Activated CD8-positive, alpha-beta T cell treated with anti-CD3 and anti-CD28 coated beads, Interleukin-2, amount 10 ng/mL, durations not matched to agents 7 days and 5 days (primary cell): Measurements from ENCODE around the gene CHCHD6. TPM values are rescaled to one million over a fixed set of nuclear protein-coding genes. Genes with fewer than 3 reads are reported as not detected.

Experiments used
- ATAC-seq: fragments of 150-1000 bp; cut with Tn5 transposase; one replicate; pipeline ENCODE4 v1.10.0; 2021; ENCODE audit warnings: moderate library complexity
- CTCF ChIA-PET: fragments of 350-600 bp; sonication (Branson Sonifier 250); formaldehyde crosslinking; loops from one replicate; lab custom pipeline; 2021; ENCODE audit warnings: antibody characterized with exemption; lab: Charles Lee
- POLR2A ChIA-PET: fragments of 350-600 bp; sonication (Branson Sonifier 250); formaldehyde crosslinking; loops from one replicate; lab custom pipeline; 2021; ENCODE audit warnings: antibody characterized with exemption; lab: Charles Lee
- DNase-seq: peaks from one replicate; pipeline ENCODE4 v3.0.0-alpha.2; 2020
- H3K27ac Mint-ChIP-seq: one replicate; pipeline ENCODE4 v1.8.0; 2021; ENCODE audit warnings: mild to moderate bottlenecking, mixed read lengths
- H3K27me3 Mint-ChIP-seq: one replicate; pipeline ENCODE4 v1.8.0; 2021; ENCODE audit warnings: low read depth, mixed read lengths
- H3K36me3 Mint-ChIP-seq: one replicate; pipeline ENCODE4 v1.8.0; 2021; ENCODE audit warnings: low read depth, mixed read lengths
- H3K4me1 Mint-ChIP-seq: one replicate; pipeline ENCODE4 v1.8.0; 2021; ENCODE audit warnings: low read depth, mixed read lengths
- H3K4me3 Mint-ChIP-seq: one replicate; pipeline ENCODE4 v1.8.0; 2021; ENCODE audit warnings: mild to moderate bottlenecking, mixed read lengths
- H3K9me3 Mint-ChIP-seq: one replicate; pipeline ENCODE4 v1.8.0; 2022; ENCODE audit warnings: mixed read lengths; ENCODE audit not compliant: insufficient read depth
- total RNA-seq, 2 experiments: library from RNA; stranded (reverse); gene quantifications; one replicate each; pipeline ENCODE4 v1.2.3, GENCODE V29; 2021

The CHCHD6 gene
- total RNA-seq, 2 experiments from 2014 or later: 5.1 to 6.2 TPM

- ChIA-PET CTCF (no interaction called here), POLR2A (no interaction called here)
- H3K9me3 Mint-ChIP-seq: no peaks in the 10 kb centered on the region
- peaks cover 2% of the 10 kb centered on the region for H3K36me3 Mint-ChIP-seq
- DNase-seq (no peak), ATAC-seq (no peak)
- no peak overlapping the region for H3K4me3 Mint-ChIP-seq
- no peak overlapping the region for H3K27ac Mint-ChIP-seq
- H3K27me3 Mint-ChIP-seq: no peaks in the 10 kb centered on the region
- no peaks in the 10 kb centered on the region for H3K4me1 Mint-ChIP-seq
These were observed 162.2 kb downstream of the CHCHD6 start for GRCh38 chr3:126866175-126866759.

GRCh38 chr3:126867190-126867862 is 163.3 kb downstream of the CHCHD6 start:
- DNase-seq: no peak
- POLR2A ChIA-PET: no interaction called here
- Mint-ChIP-seq H3K4me1 (no peaks in the 10 kb centered on the region), H3K4me3 (no peak overlapping the region), H3K27me3 (no peaks in the 10 kb centered on the region), H3K9me3 (no peaks in the 10 kb centered on the region), H3K36me3 (peaks cover 2% of the 10 kb centered on the region), H3K27ac (no peak overlapping the region)
- no peak for ATAC-seq
- CTCF ChIA-PET: no interaction called here

GRCh38 chr3:126867863-126868200 is 163.8 kb downstream of the CHCHD6 start:
- Mint-ChIP-seq H3K9me3 (no peaks in the 10 kb centered on the region), H3K36me3 (peaks cover 2% of the 10 kb centered on the region), H3K4me1 (no peaks in the 10 kb centered on the region), H3K27ac (no peak overlapping the region), H3K4me3 (no peak overlapping the region), H3K27me3 (no peaks in the 10 kb centered on the region)
- no peak for DNase-seq
- CTCF ChIA-PET: no interaction called here
- POLR2A ChIA-PET: no interaction called here
- no peak for ATAC-seq

GRCh38 chr3:126870608-126871210 is 166.7 kb downstream of the CHCHD6 start:
- ChIA-PET CTCF (no interaction called here), POLR2A (no interaction called here)
- Mint-ChIP-seq H3K4me1 (no peaks in the 10 kb centered on the region), H3K27me3 (no peaks in the 10 kb centered on the region), H3K9me3 (no peaks in the 10 kb centered on the region), H3K4me3 (no peak overlapping the region), H3K36me3 (no peaks in the 10 kb centered on the region), H3K27ac (no peak overlapping the region)
- DNase-seq (no peak), ATAC-seq (no peak)

DNA sequence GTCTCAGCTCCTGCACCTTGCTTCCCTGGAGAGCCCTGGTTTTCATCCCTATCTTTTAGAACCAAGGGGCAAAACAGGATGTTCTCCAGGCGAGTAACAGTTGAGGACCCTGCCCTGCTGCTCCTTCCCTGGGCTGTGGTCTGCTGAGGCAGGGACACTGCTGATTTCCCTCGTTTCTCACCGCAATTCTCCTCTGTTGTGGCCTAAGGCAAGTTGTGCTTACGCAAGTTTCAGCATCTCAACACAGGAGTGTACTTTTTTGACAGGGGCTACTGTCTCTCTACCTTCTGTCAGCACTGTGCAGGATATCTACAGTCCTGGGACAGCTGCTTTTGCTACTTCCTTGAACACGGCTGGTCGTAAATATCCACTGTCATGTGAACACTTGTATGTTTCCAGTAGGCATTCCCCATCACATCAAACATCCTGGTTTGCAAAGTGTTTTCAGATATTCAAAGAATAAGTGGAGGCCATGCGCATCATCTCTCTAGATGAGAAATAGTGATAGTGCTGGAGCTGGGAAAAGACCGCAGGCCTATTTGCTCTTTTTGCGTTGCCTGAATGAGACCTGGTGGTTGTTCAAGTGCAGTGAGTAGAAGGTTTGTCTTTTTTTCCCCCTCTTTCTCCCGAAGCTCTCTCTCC is 168.8 kb downstream of the CHCHD6 start:
- POLR2A ChIA-PET: no interaction called here
- Mint-ChIP-seq H3K4me1 (no peaks in the 10 kb centered on the region), H3K27me3 (no peaks in the 10 kb centered on the region), H3K4me3 (no peak overlapping the region), H3K36me3 (no peaks in the 10 kb centered on the region), H3K27ac (no peak overlapping the region), H3K9me3 (no peaks in the 10 kb centered on the region)
- ATAC-seq: no peak
- CTCF ChIA-PET: no interaction called here
- no peak for DNase-seq

- no peaks in the 10 kb centered on the region for H3K36me3 Mint-ChIP-seq
- no peak overlapping the region for H3K27ac Mint-ChIP-seq
- DNase-seq (no peak), ATAC-seq (no peak)
- ChIA-PET CTCF (no interaction called here), POLR2A (no interaction called here)
- H3K9me3 Mint-ChIP-seq: no peaks in the 10 kb centered on the region
- no peaks in the 10 kb centered on the region for H3K4me1 Mint-ChIP-seq
- H3K4me3 Mint-ChIP-seq: no peak overlapping the region
- H3K27me3 Mint-ChIP-seq: no peaks in the 10 kb centered on the region
These were observed 169.4 kb downstream of the CHCHD6 start for GRCh38 chr3:126873416-126873815.

- no peak overlapping the region for H3K4me3 Mint-ChIP-seq
- no peak for ATAC-seq
- no peaks in the 10 kb centered on the region for H3K36me3 Mint-ChIP-seq
- CTCF ChIA-PET: no interaction called here
- DNase-seq: no peak
- no peak overlapping the region for H3K27ac Mint-ChIP-seq
- H3K27me3 Mint-ChIP-seq: no peaks in the 10 kb centered on the region
- no peaks in the 10 kb centered on the region for H3K4me1 Mint-ChIP-seq
- no peaks in the 10 kb centered on the region for H3K9me3 Mint-ChIP-seq
- POLR2A ChIA-PET: no interaction called here
These were observed 174.6 kb downstream of the CHCHD6 start for GRCh38 chr3:126878664-126879063.

DNA sequence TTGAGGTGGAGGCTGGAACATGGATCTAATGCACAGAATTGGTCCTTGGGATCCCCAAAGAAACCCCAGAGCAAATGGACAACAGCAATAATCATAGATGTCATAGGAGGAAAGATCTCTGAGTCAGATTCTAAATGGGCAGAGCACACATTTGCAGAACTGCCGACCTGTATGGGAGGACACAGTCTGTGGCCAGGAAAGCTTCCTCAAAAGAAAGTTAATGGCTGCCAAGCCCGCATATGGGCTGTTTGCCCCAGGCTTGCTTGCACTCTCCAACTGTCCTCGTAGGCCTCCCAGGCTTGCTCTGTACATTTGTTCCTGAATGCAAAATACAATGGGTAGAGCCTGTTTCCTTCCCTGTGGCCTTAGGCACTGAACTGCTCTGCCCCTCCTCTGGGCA is 176.9 kb downstream of the CHCHD6 start:
- Mint-ChIP-seq H3K36me3 (no peaks in the 10 kb centered on the region), H3K9me3 (no peaks in the 10 kb centered on the region), H3K27me3 (no peaks in the 10 kb centered on the region), H3K4me3 (no peak overlapping the region), H3K27ac (no peak overlapping the region), H3K4me1 (no peaks in the 10 kb centered on the region)
- CTCF ChIA-PET: no interaction called here
- POLR2A ChIA-PET: no interaction called here
- no peak for DNase-seq
- ATAC-seq: no peak

DNA sequence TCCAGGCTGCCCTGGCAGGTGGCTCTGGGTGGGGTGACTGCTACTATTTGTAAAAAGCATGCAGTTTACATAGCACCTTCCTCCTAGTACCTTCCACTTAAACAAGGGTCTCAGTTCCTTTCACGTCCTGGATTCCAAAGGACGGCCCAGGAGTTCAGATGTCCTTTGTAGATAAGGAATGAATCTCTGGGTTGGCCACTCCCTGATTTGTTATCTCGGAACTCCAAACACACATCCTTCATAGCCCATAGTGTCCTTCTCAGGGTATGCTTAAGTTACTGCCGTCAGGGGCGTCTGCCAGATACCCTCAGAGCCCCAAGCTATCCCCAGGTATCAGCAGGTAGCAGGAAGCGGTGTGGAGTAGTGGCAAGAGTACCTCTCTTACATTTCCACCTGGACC is 177.8 kb downstream of the CHCHD6 start:
- H3K9me3 Mint-ChIP-seq: no peaks in the 10 kb centered on the region
- H3K27ac Mint-ChIP-seq: no peak overlapping the region
- DNase-seq (no peak), ATAC-seq (no peak)
- no peak overlapping the region for H3K4me3 Mint-ChIP-seq
- H3K27me3 Mint-ChIP-seq: no peaks in the 10 kb centered on the region
- H3K4me1 Mint-ChIP-seq: no peaks in the 10 kb centered on the region
- ChIA-PET CTCF (no interaction called here), POLR2A (no interaction called here)
- no peaks in the 10 kb centered on the region for H3K36me3 Mint-ChIP-seq

GRCh38 chr3:126883241-126883640 is 179.2 kb downstream of the CHCHD6 start:
- Mint-ChIP-seq H3K9me3 (no peaks in the 10 kb centered on the region), H3K4me1 (peaks cover 4% of the 10 kb centered on the region), H3K4me3 (no peak overlapping the region), H3K27ac (no peak overlapping the region), H3K27me3 (no peaks in the 10 kb centered on the region), H3K36me3 (no peaks in the 10 kb centered on the region)
- ChIA-PET CTCF (no interaction called here), POLR2A (no interaction called here)
- no peak for DNase-seq
- no peak for ATAC-seq

GRCh38 chr3:126885425-126885824 is 181.4 kb downstream of the CHCHD6 start:
- POLR2A ChIA-PET: no interaction called here
- no peaks in the 10 kb centered on the region for H3K9me3 Mint-ChIP-seq
- H3K4me1 Mint-ChIP-seq: peaks cover 6% of the 10 kb centered on the region
- DNase-seq (no peak), ATAC-seq (no peak)
- no peak overlapping the region for H3K4me3 Mint-ChIP-seq
- H3K27ac Mint-ChIP-seq: no peak overlapping the region
- CTCF ChIA-PET: no interaction called here
- no peaks in the 10 kb centered on the region for H3K36me3 Mint-ChIP-seq
- H3K27me3 Mint-ChIP-seq: no peaks in the 10 kb centered on the region

DNA sequence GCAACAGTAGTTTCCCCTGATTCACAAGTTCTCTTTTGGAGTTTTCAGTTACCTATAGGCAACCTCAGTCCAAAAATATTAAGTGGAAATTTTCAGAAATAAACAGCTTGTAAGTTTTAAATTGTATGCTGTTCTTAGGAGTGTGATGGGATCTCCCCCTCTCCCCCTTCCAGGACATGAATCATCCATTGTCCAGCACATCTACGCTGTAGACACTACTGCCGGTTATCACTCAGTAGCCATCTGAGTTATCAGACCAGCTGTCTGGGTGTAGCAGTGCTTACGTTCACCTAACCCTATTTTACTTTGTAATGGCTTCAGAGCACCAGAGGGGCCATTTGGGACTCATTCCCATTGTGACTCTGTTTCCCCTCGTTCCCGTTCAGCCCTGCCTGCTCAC is 182.2 kb downstream of the CHCHD6 start:
- H3K9me3 Mint-ChIP-seq: no peaks in the 10 kb centered on the region
- ATAC-seq (no peak), DNase-seq (no peak)
- peaks cover 6% of the 10 kb centered on the region for H3K4me1 Mint-ChIP-seq
- no peak overlapping the region for H3K4me3 Mint-ChIP-seq
- no peak overlapping the region for H3K27ac Mint-ChIP-seq
- H3K27me3 Mint-ChIP-seq: no peaks in the 10 kb centered on the region
- ChIA-PET POLR2A (no interaction called here), CTCF (interaction anchor here (1.6 kb wide), 1 partner anchor 25 kb away, joined by 3 read pairs; no protein-coding TSS in a partner anchor)
- H3K36me3 Mint-ChIP-seq: no peaks in the 10 kb centered on the region
